ENCODE data around the gene CST7.
A peak's percentile ranks its signal among the peaks of the same experiment; 100 is the strongest.

CST7 gene

DNA sequence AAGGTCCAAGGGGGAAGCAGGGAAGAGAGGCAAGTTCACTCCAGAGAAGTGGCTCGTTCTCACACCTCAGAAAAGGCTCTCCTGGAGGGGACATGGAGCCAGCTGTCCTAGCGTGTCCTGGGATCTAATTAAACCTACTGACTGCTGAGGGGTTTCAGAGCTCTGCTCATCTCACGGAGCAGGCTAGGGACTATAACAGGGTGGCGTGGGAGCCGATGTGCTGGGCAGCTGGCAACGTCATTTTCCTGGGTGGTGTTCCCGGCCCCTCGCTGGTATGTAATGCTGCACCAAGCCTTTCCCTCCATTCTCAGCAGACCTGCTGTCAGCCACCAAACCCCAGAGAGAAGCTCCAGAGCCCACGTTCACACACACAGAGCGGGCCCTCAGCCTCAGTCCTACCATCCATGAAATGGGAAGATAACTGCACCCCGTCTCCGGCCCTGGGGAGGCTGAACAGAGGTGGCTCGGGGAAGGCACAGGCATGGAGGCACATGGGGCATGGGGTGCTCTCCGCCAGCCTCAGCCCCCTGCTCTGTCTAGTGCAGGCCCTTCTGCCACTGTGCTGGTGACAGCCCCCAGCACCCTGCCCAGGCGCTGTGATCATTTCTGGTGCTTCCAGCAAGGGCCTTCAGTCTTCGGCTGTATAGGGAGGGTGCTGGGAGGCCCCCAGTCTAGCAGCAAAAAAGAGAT, 1.9 kb downstream of the CST7 start:
- ATAC-seq = no peak

DNA sequence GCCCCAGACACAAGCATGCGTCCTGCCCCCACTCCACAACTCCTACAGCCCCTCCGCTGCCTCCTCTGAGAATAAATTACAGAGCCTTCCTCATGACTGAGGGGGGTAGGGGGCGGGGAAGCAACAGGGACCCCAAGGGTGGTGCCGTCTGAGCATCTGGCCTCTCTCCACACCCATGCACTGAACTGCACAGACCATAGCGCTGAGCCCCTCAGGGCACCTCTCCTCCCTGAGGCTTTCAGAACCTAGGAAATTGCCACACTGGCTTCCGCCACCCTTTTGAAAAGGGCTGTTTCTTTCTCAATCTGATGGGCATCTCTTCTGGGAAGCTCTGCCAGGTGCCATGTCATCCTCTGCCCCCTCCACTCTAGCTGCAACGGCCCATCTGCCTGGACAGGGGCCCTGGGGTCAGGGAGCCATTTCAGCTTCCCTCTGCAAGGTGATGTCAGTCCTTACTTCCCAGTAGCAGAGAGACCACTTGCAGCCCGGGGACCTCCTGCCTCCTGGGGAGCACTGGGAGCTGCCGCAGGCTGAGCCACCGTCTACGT, 2.5 kb downstream of the CST7 start:
- no peak for ATAC-seq

GRCh38 chr20:24952376-24953208, 3.5 kb downstream of the CST7 start:
- ATAC-seq = no peak

DNA sequence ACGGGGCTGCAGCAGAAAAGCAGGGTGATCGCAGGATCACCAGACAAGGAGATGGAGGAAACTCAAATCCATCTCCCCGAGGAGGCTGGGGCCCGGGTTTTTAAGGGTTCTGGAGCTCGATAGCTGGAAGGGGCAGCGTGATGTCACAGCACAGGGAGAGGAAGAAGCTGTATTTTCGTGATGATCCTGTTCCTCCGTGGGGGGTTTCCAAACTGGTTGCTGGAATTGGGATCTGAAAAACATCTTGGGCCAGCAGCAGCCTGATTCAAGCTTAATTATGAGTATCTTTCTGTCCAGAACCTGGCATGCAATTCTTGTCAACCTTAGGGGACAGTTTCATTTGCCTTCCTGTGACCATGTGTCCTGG, 4.1 kb downstream of the CST7 start:
- no peak for ATAC-seq

- no peak for ATAC-seq
These were observed 4.6 kb downstream of the CST7 start for GRCh38 chr20:24953621-24954133.

DNA sequence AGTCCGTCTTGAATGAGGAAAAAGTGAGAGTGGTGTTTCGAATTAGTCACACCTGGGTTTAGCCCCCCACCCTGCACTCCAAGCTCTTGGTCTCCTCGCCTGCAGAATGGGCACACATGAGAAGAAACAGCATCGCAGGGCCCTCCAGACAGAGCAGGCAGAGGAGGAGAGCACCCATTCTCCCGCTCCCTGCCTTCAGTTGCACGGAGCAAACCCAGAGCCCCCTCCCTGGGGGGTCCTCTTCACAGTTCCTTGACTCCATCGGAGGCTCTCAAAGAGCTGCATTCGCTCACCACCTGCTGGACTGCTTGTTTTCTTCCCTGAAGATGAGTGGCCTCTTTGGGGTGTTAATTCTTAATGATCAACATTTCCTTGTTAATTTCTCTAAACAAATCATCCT, 5.1 kb downstream of the CST7 start:
- ATAC-seq = no peak

DNA sequence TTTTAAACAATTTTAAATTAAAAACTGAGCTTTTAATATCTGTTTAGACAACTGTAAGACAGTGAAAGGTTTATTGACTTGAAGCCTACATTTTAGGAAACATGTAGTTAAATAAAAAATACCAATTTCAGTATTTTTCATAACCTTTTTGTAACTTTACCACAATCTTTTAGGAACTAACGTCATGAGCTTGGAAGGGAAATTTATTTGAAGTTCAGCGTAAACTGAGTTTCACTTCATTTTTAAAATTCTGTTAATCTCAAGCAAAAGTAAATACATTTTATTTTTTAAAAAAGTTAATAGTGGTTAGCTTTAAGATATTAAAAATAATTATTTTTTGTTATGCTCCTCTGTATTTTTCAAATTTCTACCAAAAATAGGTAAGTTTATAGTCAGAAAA, 5.5 kb downstream of the CST7 start:
- no peak for ATAC-seq

DNA sequence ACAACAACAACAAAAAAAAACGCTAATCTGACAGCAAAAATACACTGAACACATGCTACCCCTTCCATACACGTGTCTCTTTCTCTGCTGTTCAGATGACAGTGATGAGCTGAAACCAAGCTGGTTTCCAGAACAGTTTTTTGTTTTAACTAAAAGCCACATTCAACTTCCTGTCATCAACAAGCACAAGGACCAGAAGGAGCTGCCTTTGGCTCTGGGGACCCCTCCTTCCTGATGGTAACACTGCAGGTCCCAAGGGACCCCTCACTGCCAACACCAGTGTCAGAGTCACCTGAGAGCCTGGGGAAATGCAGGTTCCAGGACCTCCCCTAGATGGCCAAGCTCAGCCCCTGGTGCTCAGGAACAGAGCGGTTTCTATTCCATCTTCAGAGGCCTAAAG, 6.0 kb downstream of the CST7 start:
- ATAC-seq = peak in 1 of 2 donors; percentile 31

DNA sequence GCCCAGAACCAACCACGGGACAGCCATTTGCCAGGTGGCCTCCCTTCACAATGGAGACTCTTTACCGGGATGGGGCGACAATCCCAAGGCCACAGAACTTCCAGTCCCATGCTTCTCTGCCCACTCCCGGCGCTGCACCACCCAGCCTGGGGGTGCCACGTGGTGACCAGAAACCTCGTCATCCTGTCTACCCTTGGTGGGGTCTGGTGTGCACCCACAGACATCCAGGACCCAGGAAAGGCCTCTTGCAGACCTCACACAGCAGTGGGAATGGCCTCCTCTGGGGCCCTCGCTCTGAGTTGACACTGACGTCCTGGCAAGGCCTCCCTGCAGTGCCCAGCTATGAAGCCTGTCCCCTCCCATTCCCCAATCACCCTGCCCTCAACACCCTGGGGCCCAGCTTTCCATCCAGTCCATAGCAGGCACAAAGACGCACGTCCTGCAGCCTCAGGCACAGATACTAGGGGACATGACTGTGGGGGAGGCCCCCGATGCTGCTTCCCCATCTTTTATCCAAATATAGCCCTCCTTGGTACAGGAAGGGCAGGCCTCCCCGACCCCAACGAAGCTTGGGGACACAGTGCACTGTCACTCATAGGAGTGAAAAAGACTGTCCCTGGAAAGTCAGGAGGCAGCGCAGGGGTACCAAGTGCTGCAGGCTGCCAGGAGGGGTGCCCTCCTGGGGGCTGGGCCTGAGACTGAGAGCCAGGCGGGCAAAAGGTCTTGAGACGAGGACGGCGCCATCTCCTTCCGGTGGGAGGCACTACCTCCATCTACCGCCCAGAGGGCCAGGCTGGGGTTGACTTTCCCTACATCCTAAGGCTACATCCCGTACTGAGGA, 7.2 kb downstream of the CST7 start:
- no peak for ATAC-seq

DNA sequence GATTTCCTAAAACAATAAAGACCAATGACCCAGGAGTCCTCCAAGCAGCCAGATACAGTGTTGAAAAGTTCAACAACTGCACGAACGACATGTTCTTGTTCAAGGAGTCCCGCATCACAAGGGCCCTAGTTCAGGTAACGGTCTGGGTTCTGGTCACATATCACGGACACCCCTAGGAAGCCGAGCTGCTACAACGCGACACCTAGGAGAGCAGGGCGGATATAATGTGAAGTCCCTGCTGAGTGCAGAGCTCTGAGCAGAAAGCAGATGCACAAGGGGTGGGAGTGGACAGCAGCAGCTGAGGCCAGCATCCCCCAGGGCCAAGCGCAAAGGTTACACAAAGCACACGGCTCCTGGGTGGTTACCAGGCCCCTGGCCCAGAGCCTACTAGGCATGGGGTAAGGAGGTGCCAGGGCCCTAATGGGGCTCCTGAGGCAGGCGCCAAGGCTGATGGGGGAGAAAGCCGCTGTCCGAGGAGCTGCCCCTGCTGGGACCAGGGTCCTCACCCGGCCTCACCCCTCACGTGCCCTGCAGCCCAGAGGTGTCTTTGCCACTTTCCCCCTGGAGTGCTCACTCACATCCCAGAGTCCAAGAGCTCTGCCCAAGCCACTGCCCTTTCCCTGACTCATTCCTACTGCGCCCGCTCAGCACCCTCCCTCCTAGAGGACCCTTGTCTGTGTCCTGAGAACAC, 8.4 kb downstream of the CST7 start:
- ATAC-seq = no peak

GRCh38 chr20:24958506-24959385, 9.7 kb downstream of the CST7 start:
- no peak for ATAC-seq

DNA sequence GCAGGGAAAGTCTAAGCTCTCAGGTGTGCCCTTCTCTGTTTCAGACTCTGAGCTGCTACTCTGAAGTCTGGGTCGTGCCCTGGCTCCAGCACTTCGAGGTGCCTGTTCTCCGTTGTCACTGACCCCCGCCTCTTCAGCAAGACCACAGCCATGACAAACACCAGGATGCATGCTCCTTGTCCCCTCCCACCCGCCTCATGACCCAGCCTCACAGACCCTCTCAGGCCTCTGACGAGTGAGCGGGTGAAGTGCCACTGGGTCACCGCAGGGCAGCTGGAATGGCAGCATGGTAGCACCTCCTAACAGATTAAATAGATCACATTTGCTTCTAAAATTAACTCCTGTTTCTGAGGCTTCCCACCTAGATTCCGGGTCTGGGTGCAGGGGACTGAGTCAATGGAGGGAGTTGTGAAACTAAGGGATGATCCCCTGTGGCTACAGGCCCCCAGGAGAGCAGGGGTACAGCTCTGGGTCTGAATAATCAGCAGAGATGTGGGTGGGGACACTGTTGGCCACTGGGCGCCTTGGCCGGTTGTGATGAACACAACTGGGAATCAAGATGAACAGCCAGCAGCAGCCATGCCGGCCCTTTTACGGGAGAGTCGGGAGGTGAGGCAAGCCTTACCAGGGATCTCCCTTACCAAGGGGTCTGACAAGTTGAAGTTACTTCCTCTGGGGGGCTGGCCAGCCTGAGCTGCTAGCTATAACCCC, 10.7 kb downstream of the CST7 start:
- no peak for ATAC-seq

DNA sequence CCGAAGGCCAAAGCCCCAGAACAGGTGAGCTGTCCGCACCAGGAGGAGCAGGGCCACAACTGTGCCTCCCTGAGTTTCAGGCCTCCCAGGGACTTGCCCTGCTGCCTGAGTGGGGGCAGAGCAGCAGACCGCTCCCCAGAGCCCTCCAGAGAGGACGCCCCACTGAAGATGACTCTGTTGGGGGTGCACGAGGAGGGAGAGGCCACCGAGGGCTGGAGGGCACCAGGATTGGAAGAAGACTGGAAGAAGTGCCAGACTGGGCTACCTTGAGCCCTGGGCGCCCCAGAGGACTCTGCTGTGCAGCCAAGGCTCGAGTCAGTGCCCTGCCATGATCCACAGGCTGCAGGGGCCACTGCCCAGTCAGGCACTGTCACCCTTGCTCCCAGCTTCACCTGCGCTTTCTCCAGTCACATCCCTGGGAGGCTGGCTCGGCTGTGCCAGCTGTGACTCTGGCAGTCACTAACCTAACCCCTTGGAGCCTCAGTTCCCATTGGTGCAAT, 11.3 kb downstream of the CST7 start:
- ATAC-seq = no peak

GRCh38 chr20:24960861-24961260, 11.8 kb downstream of the CST7 start:
- peak; percentile 47 to 76 for ATAC-seq

DNA sequence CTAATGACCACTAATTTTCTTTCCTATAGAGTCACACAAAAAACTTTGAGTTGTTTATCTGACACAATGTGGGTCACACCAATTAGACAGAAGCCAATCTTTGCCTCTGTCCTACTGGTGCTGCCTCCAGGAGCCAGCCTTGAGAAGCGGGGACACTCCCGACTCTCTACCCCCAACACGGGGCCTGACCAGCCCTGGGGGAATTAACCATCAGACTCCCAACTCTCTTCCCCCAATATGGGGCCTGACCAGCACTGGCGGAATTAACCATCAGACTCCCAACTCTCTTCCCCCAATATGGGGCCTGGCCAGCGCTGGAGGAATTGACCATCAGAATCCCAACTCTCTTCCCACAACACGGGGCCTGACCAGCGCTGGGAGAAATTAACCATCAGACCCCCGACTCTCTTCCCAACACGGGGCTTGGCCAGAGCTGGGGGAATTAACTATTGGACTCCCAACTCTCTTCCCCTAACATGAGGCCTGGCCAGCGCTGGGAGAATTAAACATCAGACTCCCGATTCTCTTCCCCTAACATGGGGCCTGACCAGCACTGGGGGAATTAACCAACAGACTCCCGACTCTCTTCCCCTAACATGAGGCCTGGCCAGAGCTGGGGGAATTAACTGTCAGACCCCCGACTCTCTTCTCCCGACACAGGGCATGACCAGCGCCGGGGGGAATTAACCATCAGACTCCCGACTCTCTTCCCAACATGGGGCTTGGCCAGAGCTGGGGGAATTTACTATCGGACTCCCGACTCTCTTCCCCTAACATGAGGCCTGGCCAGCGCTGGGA, 12.5 kb downstream of the CST7 start:
- no peak for ATAC-seq

- no peak for ATAC-seq
These were observed 13.1 kb downstream of the CST7 start for GRCh38 chr20:24962182-24962492.

DNA sequence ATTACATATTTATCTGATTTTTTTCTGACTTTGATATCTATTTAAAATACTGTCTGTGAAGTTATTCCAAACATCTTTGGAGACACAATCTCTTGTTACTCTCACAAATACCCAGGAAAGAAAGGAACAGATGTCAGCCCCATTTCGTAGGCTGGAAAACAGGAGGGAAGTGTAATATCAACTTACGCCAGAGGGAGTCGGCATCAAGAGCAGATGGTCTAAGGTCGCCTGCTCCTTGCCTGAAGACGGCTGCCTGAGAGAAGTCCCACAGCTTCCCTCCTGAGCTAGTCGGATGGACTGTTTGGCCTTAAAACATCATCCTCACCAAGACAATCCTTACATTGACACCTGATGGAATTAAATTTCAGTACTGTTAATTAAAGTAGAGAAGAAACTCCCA, 13.4 kb downstream of the CST7 start:
- ATAC-seq = no peak

DNA sequence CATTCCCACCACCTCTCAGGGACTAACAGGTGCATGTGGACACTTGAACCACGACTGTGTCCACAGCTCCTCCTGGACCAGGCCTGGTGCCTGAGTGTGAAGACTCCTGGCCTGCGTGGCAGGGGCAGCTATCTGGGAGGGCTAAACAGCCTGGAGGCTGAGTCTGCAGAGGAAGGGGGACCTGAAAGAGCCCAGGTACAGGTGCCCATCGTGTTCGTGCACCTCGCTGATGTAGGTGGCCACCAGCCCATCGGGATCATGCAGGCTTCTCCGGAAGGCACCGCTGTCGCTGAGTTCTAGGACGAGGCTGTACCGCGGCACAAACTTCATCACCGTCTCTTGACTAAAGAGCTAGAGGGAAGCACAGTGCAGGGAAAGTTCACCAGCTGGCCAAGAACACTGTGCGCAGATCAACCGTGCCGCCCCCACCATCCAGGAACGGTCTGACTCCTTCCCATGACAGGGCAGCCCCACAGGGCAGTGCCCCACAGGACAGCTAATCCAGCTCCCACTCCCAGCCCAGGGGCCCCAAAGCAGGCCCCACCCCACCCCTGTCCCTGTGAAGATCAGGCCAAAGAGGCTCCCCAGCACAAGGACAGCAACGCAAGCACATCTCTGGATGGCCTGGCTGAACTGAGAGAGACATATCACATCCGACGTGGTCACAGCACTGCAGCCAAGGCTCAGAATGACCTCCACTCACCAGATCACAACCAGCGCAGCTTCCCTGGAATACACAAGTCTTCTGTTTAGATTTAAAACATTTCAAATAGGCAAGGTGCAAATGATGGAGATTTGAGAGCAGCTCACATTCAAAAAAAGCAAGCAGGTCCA, 14.8 kb downstream of the CST7 start:
- ATAC-seq = no peak

DNA sequence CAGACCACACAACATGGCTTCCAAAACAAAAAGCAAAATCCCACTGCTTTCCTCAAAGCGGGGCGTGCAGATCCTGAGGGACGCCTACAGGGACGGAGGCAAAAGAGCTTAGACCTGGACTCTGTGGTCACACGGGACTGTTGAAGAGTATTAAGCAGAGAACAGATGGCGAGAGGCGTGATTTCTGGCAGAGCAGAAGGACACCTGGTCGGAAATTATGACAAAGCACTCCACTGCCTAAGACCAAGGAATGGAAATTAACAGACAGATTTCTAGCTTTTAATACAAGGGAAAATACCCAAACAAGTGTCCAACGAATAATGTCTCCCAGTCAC, 15.4 kb downstream of the CST7 start:
- no peak for ATAC-seq
